SK-N-SH (cell line): ENCODE results near the gene METAP1. TPM values are rescaled to one million over a fixed set of nuclear protein-coding genes. Genes with fewer than 3 reads are reported as not detected.
"Not testable (repeated sequence)": the region's sequence is repeated elsewhere in the genome, so short reads cannot be mapped to it uniquely, and the experiment has no call there.

Experiments used
- CTCF ChIA-PET: fragments of 300-600, 350-600 bp; formaldehyde crosslinking; extraction: SDS; loops from one replicate; lab custom pipeline; 2021; lab: Yijun Ruan, JAX
- POLR2A ChIA-PET: fragments of 350-600 bp; sonication (Branson Sonifier 250); formaldehyde crosslinking; extraction: SDS; loops from one replicate; lab custom pipeline; 2020; ENCODE audit warnings: antibody characterized with exemption, inconsistent platforms; lab: Yijun Ruan, JAX
- DNase-seq: peaks from one replicate; pipeline ENCODE4 v3.0.0; 2012
- H2AFZ ChIP-seq: fragments of 200-600 bp; sonication (generic); 2 replicates; pipeline ENCODE4 v1.8.1; 2016; ENCODE audit warnings: antibody characterized with exemption, mild to moderate bottlenecking, low read depth
- H3F3A ChIP-seq: fragments of 200-600 bp; sonication (generic); replicated peaks from 2 replicates; pipeline ENCODE3; 2016; ENCODE audit warnings: antibody characterized with exemption, mild to moderate bottlenecking; ENCODE audit not compliant: insufficient read depth
- H3K27ac ChIP-seq, 2 experiments: fragments of 200-500 bp in 1 of 2; fragments of 200-600 bp in 1 of 2; sonication (Bioruptor generic) in 1 of 2; sonication (generic), shearing (Covaris generic) in 1 of 2; 2 replicates each; pipeline versions ENCODE4 v1.5.1 to v1.6.1; 2014 to 2016; ENCODE audit warnings: low read depth in 2 of 2, inconsistent platforms in 1 of 2, low read length in 1 of 2, mild to moderate bottlenecking in 1 of 2, mixed read lengths in 1 of 2
- H3K27me3 ChIP-seq: fragments of 200-600 bp; sonication (generic), shearing (Covaris generic); 2 replicates; pipeline ENCODE4 v1.6.1; 2016; ENCODE audit warnings: mixed run types; ENCODE audit not compliant: insufficient read depth
- H3K36me3 ChIP-seq, 2 experiments: fragments of 200-500 bp in 1 of 2; fragments of 200-600 bp in 1 of 2; sonication (Bioruptor generic) in 1 of 2; sonication (generic) in 1 of 2; replicated peaks in 1 of 2; 2 replicates each; pipeline versions ENCODE3 to v1.5.1; 2014 to 2016; ENCODE audit warnings: low read length in 1 of 2, mild to moderate bottlenecking in 1 of 2; ENCODE audit not compliant: insufficient read depth in 2 of 2, control insufficient read depth in 1 of 2
- H3K4me1 ChIP-seq, 2 experiments: fragments of 200-500 bp in 1 of 2; fragments of 200-600 bp in 1 of 2; sonication (Bioruptor generic) in 1 of 2; sonication (generic), shearing (Covaris generic) in 1 of 2; 2 replicates each; pipeline versions ENCODE4 v1.5.1 to v1.6.1; 2014 to 2016; ENCODE audit warnings: low read depth in 1 of 2, low read length in 1 of 2, mixed run types in 1 of 2; ENCODE audit not compliant: insufficient read depth in 2 of 2, control insufficient read depth in 1 of 2
- H3K4me2 ChIP-seq: fragments of 200-600 bp; sonication (generic), shearing (Covaris generic); 2 replicates; pipeline ENCODE4 v1.6.1; 2017; ENCODE audit warnings: mixed run types
- H3K4me3 ChIP-seq, 2 experiments: fragments of 200-500 bp in 1 of 2; fragments of 200-600 bp in 1 of 2; sonication (Bioruptor generic) in 1 of 2; sonication (generic), shearing (Covaris generic) in 1 of 2; 2 replicates each; pipeline versions ENCODE4 v1.5.1 to v1.8.1; 2014 to 2016; ENCODE audit warnings: low read depth in 2 of 2, inconsistent platforms in 1 of 2, low read length in 1 of 2, mild to moderate bottlenecking in 1 of 2, mixed read lengths in 1 of 2, moderate library complexity in 1 of 2
- H3K79me2 ChIP-seq: fragments of 200-600 bp; sonication (generic); 2 replicates; pipeline ENCODE4 v1.8.1; 2017; ENCODE audit warnings: mild to moderate bottlenecking; ENCODE audit not compliant: insufficient read depth
- H3K9ac ChIP-seq: fragments of 200-600 bp; sonication (generic); 2 replicates; pipeline ENCODE4 v1.6.1; 2017; ENCODE audit warnings: mixed run types
- H3K9me2 ChIP-seq: fragments of 200-600 bp; sonication (generic); 2 replicates; pipeline ENCODE4 v1.6.1; 2017; ENCODE audit warnings: mixed run types
- H3K9me3 ChIP-seq: fragments of 200-600 bp; sonication (generic); 2 replicates; pipeline ENCODE4 v1.6.1; 2017; ENCODE audit warnings: mixed run types, mild to moderate bottlenecking, moderate library complexity
- H4K20me1 ChIP-seq: fragments of 200-600 bp; sonication (generic); 2 replicates; pipeline ENCODE4 v1.6.1; 2017; ENCODE audit warnings: mild to moderate bottlenecking, mixed run types; ENCODE audit not compliant: insufficient read depth
- EP300 ChIP-seq, 2 experiments: IDR thresholded peaks; 2 replicates each; pipeline versions ENCODE4 v1.4.0 to v1.6.1; 2012; ENCODE audit warnings: borderline replicate concordance in 1 of 2, low read depth in 1 of 2, low read length in 1 of 2
- FOXJ3 ChIP-seq: sonication (generic); formaldehyde crosslinking; IDR thresholded peaks from 2 replicates; pipeline ENCODE4 v1.5.1; 2020; ENCODE audit warnings: mild to moderate bottlenecking, missing genetic modification reagents
- MXI1 ChIP-seq: IDR thresholded peaks from 2 replicates; pipeline ENCODE4 v1.6.1; 2012; ENCODE audit warnings: mild to moderate bottlenecking, low read depth, low read length, improper control_type of control experiment
- NFIC ChIP-seq: IDR thresholded peaks from 2 replicates; pipeline ENCODE4 v1.4.0; 2012; ENCODE audit warnings: borderline replicate concordance
- POLR2AphosphoS5 ChIP-seq: IDR thresholded peaks from 2 replicates; pipeline ENCODE4 v1.6.1; 2012; ENCODE audit warnings: low read depth, low read length
- RCOR1 ChIP-seq: fragments of 150-350 bp; IDR thresholded peaks from 2 replicates; pipeline ENCODE4 v1.6.1; 2017; ENCODE audit warnings: antibody characterized with exemption, low read length
- RFX5 ChIP-seq: IDR thresholded peaks from 2 replicates; pipeline ENCODE4 v1.6.1; 2012; ENCODE audit warnings: mild to moderate bottlenecking, improper control_type of control experiment, low read length
- RXRA ChIP-seq: IDR thresholded peaks from 2 replicates; pipeline ENCODE4 v1.4.0; 2012; ENCODE audit warnings: low read depth, mild to moderate bottlenecking, borderline replicate concordance
- SIN3A ChIP-seq: IDR thresholded peaks from 2 replicates; pipeline ENCODE4 v1.6.1; 2012; ENCODE audit warnings: low read depth, mild to moderate bottlenecking, low read length, moderate library complexity, borderline replicate concordance
- TAF1 ChIP-seq: IDR thresholded peaks from 2 replicates; pipeline ENCODE4 v1.6.1; 2012; ENCODE audit warnings: low read depth, mild to moderate bottlenecking, low read length, moderate library complexity, borderline replicate concordance
- TEAD4 ChIP-seq: IDR thresholded peaks from 2 replicates; pipeline ENCODE4 v1.4.0; 2012; ENCODE audit warnings: mild to moderate bottlenecking, borderline replicate concordance; ENCODE audit not compliant: insufficient read depth
- WGBS: methylation state at CpG from one replicate; pipeline ENCODE4 v1.1.6; 2017; ENCODE audit warnings: low lambda C conversion rate; 5-methylcytosine and 5-hydroxymethylcytosine counted together
- polyA plus RNA-seq, 3 experiments: library from polyadenylated mRNA; depleted of rRNA; stranded (reverse); fragments of >200 nt; gene quantifications; 2 replicates each; pipeline ENCODE4 v1.2.3, GENCODE V29; 2012
- TF ChIP-seq, protein P1 (sequence below): fragments of 150-350 bp; IDR thresholded peaks from 2 replicates; pipeline ENCODE4 v1.6.1; 2016; ENCODE audit warnings: mild to moderate bottlenecking, low read depth, low read length
- TF ChIP-seq, protein P2 (sequence below): IDR thresholded peaks from 2 replicates; pipeline ENCODE4 v1.4.0; 2012; ENCODE audit warnings: low read depth

Gene METAP1
- polyA plus RNA-seq, 1 of the 3 experiments (the other 2 are of a cell fraction): 41.0 TPM

DNA sequence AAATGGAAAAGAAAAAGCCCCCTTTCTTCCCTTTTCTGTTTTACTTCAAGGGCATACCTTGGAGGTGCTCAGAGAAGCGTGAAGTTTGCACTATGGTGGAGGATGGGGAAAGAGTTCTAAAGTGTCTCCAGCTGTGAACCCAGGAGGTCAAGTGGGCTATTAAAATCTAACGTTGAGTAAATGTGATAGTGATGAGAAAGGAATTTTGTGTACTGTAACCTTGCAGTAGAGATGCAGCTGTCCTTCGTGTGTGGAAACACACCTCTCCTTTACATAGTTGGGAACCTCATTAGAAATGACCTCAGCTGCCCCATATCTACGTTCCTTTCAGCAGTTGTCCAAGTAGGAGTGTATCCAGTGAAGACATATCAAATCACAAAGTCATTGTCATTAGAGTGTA is 66.6 kb downstream of the METAP1 start:
- POLR2A ChIA-PET: no interaction called here
- Histone ChIP-seq H3K27ac (no peak overlapping the region), H4K20me1 (no peaks in the 10 kb centered on the region)

GRCh38 chr4:99065521-99065920 is 70.0 kb downstream of the METAP1 start:
- H3K9me2 ChIP-seq, H3K27me3 ChIP-seq, H3K4me1 ChIP-seq, H4K20me1 ChIP-seq, H3K4me3 ChIP-seq, H3K79me2 ChIP-seq, H3K9me3 ChIP-seq, CTCF ChIA-PET, H3K9ac ChIP-seq, POLR2A ChIA-PET, DNase-seq, H3K27ac ChIP-seq, H3K4me2 ChIP-seq, H2AFZ ChIP-seq: not testable (repeated sequence)
- Histone ChIP-seq H3K36me3 (peaks cover 33 to 57% of the 10 kb centered on the region in 2 experiments), H3F3A (peaks cover 36% of the 10 kb centered on the region)
- WGBS: 96% methylated on average over 2 of the region's 2 CpGs

More for the DNA sequence above, 66.6 kb downstream of the METAP1 start:
- no peak overlapping the region for H2AFZ ChIP-seq
- no peaks in the 10 kb centered on the region for H3K27me3 ChIP-seq
- peaks cover 2 to 4% of the 10 kb centered on the region in 2 experiments; a peak in 2 of 4 replicates for H3K4me1 ChIP-seq
- H3K36me3 ChIP-seq: peaks cover 41 to 52% of the 10 kb centered on the region in 2 experiments
- no peak overlapping the region for H3K4me2 ChIP-seq
- no peak overlapping the region for H3K4me3 ChIP-seq
- no peaks in the 10 kb centered on the region for H3K9me2 ChIP-seq
- 74% methylated on average over 4 of the region's 4 CpGs for WGBS
- DNase-seq: no peak
- no peak for TF ChIP-seq NFIC
- no peak for TF ChIP-seq FOXJ3
- peaks cover 29% of the 10 kb centered on the region for H3F3A ChIP-seq
- CTCF ChIA-PET: no interaction called here
- H3K9ac ChIP-seq: no peak overlapping the region
- 0 out of 2 replicates have a peak, but pooled peaks cover under 1% of the 10 kb centered on the region for H3K79me2 ChIP-seq
- H3K9me3 ChIP-seq: no peaks in the 10 kb centered on the region

DNA sequence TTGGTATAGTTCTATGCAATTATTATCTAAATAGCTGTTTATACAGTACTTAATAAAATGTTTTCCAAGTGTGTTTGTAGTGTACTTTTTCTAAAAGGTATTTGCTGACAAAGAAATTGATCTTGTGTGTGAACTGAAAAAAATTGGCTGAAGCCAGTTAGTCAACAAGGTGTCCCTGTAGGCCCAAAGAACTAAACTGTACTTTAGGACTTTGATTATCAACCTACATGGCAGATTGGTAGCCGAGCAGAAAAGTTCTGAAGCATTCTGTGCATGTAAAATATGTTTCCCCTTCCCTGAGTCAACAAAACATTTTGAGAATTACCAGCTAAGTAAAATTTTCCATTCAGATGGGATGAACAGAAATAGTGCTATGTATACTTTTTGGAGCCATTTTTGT is 72.1 kb downstream of the METAP1 start:
- Histone ChIP-seq H3K36me3 (peaks cover 33 to 64% of the 10 kb centered on the region in 2 experiments), H3K9ac (no peak overlapping the region), H2AFZ (no peak overlapping the region), H3K9me2 (no peaks in the 10 kb centered on the region), H3K27me3 (no peaks in the 10 kb centered on the region), H4K20me1 (no peaks in the 10 kb centered on the region), H3K27ac (no peak overlapping the region; a peak in 1 of 4 replicates), H3K4me3 (no peak overlapping the region), H3K4me1 (no peaks in the 10 kb centered on the region), H3F3A (peaks cover 34% of the 10 kb centered on the region), H3K79me2 (no peaks in the 10 kb centered on the region), H3K4me2 (no peak overlapping the region), H3K9me3 (no peaks in the 10 kb centered on the region)
- CTCF ChIA-PET: interaction anchor here (1.1 kb wide), 1 partner anchor 12 kb away, joined by 8 read pairs; no protein-coding TSS in a partner anchor
- POLR2A ChIA-PET: interaction anchor here (0.6 kb wide), 1 partner anchor 19 kb away, joined by 3 read pairs; no protein-coding TSS in a partner anchor
- TF ChIP-seq RXRA: no peak
- no peak for TF ChIP-seq POLR2AphosphoS5
- TF ChIP-seq RFX5: no peak
- no peak for TF ChIP-seq MXI1
- no peak for TF ChIP-seq TEAD4
- TF ChIP-seq EP300 (IDR thresholded peaks at IDR 0.05; ENCODE audit: borderline replicate concordance in 1 of 2, low read depth in 1 of 2, low read length in 1 of 2): no peak
- TF ChIP-seq, protein P1, sequence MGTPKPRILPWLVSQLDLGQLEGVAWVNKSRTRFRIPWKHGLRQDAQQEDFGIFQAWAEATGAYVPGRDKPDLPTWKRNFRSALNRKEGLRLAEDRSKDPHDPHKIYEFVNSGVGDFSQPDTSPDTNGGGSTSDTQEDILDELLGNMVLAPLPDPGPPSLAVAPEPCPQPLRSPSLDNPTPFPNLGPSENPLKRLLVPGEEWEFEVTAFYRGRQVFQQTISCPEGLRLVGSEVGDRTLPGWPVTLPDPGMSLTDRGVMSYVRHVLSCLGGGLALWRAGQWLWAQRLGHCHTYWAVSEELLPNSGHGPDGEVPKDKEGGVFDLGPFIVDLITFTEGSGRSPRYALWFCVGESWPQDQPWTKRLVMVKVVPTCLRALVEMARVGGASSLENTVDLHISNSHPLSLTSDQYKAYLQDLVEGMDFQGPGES: no peak
- no peak for TF ChIP-seq TAF1
- TF ChIP-seq, protein P2, sequence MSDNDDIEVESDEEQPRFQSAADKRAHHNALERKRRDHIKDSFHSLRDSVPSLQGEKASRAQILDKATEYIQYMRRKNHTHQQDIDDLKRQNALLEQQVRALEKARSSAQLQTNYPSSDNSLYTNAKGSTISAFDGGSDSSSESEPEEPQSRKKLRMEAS: no peak
- TF ChIP-seq SIN3A: no peak
- no peak for TF ChIP-seq RCOR1
- 80% methylated on average over 1 of the region's 1 CpG for WGBS
- DNase-seq: no peak
